Hematopoietic multipotent progenitor cell (in vitro differentiated cells): ENCODE measurements around the gene ITPR1. TPM values are rescaled to one million over a fixed set of nuclear protein-coding genes. Genes with fewer than 3 reads are reported as not detected.
A peak's percentile ranks its signal among the peaks of the same experiment; 100 is the strongest.

ENCODE experiments used
- DNase-seq, 3 donors: peaks; one replicate each; pipeline ENCODE4 v3.0.0-alpha.2; 2011 to 2015; ENCODE audit warnings: low read depth in 2 of 3, low spot score in 2 of 3
- total RNA-seq: library from RNA; depleted of rRNA; stranded (reverse); fragments of >200 nt; gene quantifications from one replicate; pipeline ENCODE4 v1.2.3, GENCODE V29; 2012

The ITPR1 gene
- total RNA-seq, 1 donor: 166 TPM

DNA sequence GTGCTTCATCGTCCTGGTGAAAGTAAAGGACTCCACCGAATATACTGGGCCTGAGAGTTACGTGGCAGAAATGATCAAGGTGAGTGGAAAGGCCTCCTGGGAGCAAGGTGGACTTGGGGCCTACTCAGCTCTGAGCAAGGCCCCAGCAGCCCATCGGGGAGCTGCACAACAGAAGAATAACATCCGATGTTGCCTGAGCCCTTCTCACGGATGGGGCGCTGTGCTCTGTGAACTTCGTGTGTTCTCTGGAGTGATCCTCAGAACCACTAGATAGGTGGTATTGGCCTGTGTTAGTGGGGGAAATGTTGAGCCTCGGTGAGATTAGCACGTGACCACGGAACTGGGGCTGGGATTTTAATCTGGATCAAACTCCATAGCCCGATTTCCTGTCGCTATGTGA is 325.0 kb downstream of the ITPR1 start:
- DNase-seq: no peak

DNA sequence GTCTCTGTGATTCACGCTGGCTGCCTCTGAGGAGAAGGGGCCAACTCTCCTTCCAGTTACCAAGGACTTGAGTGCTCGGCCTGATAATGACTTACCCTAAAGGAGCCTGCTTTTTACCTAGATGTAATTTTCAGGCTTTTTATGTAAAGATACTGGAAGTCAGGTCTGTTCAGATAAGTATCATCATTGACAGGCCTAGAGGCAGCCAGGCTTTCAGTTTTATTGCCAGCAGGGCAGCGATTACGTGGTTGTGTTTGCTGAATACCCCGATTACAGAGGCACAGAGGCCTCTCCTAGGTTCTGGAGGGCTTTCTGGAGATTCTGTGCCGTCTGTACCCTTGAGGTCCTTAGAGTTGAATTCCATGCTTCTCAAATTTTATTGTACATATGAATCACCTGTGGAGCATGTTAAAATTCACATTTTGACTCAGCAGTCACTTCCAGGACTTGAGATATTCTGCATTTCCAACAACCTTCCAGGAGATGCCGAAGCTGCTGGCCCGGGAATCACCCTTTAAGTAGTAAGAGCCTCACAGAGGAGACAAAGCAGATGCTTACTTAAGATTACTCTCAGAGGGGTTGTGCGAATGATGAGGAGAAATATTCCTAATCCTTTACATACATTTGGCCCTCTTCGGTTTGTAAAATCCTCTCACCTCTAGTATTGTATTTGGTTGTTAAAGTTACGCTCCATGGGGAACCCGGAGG is 326.0 kb downstream of the ITPR1 start:
- no peak for DNase-seq

DNA sequence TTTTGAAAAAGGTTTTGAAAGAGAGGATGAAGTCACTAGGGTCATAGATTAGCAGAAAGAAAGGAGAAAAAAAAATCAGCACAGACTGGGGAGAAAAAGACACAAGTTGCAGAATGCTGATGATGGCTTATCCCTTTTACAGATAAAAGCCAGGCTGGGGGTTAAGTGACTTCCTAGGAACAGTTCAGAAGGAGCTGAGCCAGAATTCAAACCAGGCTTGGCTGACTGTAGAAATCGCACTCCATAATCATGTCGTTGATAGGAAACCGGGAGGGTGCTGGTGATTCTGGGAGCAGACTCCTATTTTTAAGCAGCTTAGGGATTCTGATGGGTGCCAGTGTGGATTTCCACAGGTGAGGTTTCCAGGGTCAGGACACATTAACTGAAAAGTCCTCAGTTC is 326.6 kb downstream of the ITPR1 start:
- no peak for DNase-seq

DNA sequence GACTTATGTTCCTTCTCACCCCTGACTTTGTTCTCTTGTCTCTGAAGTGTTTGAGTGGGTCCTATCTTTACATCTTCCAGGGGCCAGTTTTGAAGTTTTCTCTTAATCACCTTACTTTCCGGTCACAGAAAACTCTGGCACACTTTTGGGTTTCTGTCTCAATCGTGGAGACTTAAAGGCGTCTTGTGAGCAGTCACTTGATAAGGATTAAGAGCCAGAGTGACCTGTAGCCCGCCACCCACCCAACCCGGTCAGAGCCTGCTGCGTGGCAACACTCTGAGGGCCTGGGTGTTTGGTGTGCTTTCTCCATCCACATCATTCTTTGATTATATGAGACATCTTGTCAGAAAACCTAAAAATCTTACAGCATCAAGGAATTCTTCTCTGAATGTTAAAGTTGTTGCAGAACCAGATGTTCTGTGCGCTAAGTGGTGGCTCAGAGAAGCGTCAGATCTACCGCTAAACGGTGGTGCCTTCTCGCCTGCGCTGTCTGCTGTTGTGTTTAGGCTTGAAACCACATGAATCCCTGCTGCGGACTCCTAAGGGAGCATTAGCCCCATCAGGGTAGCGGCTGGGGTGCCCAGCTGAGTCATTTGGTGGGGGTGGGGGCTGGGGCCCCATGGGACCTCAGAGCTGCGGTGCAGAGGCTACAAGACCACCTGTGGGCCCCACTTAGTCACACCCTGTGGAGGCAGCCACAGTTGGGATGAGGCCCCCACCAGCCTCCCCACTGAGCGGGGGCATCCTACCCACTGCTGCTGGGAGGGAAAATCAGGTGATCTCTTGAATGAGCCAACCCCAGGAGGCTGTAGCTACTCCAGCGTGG is 327.4 kb downstream of the ITPR1 start:
- no peak for DNase-seq

DNA sequence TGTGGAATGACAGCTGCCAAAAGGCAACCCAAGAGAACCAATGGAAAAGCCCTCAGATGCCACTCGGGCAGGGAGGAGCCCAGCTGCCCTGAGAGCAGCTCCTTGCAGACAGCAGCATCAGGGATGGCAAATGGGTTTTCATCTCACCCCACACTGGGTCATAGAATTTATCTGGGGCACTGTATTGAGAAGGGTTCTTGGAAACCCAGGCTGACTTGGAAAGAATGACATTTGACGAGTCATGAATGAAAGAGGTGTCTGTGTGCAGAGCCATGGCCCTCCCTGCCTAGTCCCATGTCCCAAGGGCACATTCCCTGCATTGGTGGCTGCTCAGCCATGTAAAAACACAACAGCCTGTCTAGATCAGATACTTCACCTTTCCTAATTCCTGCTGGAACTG is 328.2 kb downstream of the ITPR1 start:
- DNase-seq: no peak

DNA sequence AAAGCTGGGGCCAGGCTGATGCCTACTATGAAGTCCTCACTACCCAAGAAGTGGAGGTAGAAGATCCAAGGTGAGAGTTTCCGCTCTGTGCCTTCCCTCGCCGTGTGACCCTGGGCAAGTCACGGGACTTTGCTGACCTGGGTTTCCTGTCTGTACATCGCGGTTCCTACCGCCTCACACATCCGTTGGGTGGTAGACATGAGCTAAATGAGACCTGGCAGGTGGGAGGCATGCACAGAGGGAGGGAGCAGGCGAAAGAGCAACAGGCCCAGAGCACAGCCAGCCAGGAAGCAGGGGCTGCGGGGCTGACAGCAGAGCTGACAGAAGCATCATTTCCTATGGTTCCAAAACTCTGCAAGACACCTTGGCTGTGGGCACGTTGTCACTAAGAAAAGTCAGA is 328.8 kb downstream of the ITPR1 start:
- DNase-seq: peak in 2 of 3 donors; percentile 29 to 64

GRCh38 chr3:4822568-4822967 is 329.4 kb downstream of the ITPR1 start:
- no peak for DNase-seq

DNA sequence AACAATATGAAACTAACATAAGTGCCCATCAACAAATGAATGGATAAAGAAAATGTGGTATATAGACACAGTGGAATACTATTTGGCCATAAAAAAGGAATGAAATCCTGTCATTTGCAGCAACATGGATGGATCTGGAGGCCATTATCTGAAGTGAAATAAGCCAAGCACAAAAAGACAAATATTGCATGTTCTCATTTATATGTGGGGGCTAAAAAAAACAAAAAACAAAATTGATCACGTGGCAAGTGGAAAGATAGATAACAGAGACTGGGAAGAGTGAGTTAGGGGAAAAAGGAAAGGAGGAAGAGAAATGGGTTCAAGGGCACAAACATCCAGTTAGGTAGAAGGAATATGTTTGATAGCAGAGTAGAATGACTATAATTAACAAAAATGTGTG is 330.2 kb downstream of the ITPR1 start:
- DNase-seq: no peak

GRCh38 chr3:4823986-4824925 is 331.1 kb downstream of the ITPR1 start:
- DNase-seq: no peak

DNA sequence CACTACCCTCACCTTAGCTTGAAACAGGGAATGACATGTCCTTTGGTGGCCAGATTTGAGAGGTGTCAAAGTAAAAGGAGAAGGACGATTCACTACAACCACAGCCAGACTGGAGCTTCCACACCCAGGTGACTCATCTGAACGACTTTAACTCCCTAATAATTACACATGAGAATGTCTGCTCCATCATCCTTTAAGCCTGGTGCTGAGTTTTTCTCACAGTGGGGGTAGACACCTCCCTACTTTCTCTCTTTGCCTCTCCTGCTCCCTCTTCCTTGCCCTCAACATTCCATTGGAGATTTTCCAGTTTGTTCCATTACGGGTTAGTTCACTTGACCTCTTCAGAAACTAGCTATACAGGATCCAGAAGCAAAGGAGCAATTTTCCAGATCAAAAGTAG is 331.8 kb downstream of the ITPR1 start:
- no peak for DNase-seq

GRCh38 chr3:4825436-4826236 is 332.5 kb downstream of the ITPR1 start:
- peak in 1 of 3 donors; percentile 15 for DNase-seq

DNA sequence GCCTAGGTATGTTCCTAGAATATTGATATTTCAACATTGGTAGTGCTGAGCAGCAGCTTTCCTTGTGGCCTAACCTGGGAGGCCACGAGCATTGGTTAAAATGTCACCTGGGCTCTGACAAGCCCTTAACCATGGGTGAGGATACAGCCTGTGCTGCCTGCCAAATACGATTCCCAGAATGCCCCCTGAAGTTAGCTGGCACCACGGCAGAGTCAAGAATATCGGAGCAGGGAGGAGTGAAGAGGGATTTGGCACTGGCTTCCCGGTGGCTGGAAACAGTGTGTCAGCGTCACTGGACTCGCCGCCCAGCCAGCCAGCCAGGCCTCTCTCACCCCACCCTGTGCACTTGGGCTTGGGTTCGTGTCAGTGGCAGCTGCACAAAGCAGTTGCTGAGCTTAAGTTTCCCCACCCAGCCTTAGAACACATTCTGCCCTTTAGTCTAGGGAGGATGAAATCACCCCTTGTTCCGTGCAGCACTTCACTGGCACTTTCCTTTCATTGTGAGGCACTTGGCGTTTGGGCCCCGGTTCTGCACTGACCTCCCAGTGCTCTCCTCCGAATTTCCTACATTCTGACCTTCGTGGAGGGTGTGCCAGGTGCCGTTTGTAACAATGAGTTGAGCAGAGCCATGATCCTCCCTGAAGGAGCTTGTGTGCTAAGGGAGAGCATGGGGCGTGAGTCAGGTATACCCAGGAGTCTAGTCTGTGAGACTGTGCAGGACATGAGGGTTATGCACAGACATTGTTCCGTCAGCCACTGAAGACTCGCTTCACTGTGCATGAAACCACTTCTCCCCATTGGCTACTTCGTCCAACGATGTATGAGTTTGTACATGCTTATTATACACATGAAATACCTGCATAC is 333.3 kb downstream of the ITPR1 start:
- no peak for DNase-seq

- DNase-seq: peak in 1 of 3 donors; percentile 39
These were observed 334.6 kb downstream of the ITPR1 start for GRCh38 chr3:4827767-4828166.

DNA sequence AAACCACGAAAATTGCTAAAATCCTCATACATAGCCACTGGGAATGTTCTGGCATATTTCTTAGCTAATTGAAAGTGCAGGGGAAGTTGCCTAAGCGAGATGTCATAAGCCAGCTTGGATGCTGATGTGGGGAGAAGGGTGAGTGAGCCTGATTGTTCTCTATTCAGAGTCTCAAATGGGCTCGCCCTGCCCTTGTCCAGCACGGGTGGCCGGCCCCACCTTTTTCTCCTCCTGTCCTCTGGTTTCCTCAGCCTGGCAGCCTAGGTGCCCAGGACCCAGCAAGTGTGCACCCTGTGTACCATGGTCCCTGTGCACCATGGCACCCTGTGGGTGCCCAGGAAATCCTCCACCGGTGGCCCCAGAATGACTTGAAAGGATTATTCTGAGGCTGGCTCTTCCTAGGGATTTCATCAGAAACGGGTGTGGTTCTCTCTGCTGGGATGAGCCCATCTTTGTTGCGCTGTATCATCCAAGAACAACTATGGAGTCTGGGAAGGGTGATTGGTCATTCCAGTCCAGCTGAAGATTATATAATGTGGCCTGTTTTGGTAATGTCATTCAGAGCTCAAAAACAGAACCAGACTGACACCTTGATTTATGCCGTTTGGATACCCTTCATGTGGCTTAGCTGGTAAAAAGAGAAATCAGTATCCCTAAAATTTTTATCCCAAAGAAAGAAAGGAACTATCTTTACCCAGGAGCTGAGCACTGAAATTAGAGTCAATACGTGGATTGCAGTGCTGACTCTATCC is 335.3 kb downstream of the ITPR1 start:
- DNase-seq: no peak

GRCh38 chr3:4829031-4829394 is 335.9 kb downstream of the ITPR1 start:
- DNase-seq: peak in 1 of 3 donors; percentile 47

DNA sequence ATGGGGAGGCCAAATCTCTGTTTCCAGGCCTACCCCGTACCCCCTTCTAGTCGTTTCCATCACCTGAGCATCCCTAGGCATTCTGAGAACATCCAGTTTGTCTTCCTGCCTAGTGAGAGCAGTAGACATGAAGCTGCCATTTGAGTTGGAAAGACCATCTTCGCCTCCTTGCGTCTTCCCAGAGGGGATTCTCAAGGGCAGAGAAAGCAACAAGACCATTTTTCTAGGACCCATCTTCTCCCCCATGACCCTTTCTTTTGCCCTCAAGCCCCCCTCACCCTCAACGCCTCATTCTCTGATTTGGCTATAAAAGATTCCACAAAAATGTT is 337.4 kb downstream of the ITPR1 start:
- DNase-seq: no peak

GRCh38 chr3:4831580-4831950 is 338.4 kb downstream of the ITPR1 start:
- no peak for DNase-seq

DNA sequence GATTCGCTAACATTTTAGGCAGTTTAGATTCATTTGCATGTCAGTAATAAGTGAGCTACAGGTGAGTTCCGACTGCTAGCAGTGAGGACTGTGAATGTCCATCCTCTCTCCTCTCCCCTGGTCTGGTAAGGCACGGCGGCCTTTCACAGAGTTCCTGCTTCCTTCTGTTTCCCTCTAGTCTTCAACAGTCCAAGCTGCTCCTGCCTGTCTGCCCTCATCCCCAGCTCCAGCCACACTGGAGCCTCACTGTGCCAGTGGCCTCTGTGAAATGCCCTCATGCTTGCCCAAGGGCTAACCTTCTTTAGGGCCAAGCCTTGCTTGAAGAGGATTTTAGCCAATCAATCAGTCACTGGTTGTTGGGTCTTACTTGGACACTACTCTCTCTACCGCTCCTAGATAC is 340.3 kb downstream of the ITPR1 start:
- DNase-seq: no peak

DNA sequence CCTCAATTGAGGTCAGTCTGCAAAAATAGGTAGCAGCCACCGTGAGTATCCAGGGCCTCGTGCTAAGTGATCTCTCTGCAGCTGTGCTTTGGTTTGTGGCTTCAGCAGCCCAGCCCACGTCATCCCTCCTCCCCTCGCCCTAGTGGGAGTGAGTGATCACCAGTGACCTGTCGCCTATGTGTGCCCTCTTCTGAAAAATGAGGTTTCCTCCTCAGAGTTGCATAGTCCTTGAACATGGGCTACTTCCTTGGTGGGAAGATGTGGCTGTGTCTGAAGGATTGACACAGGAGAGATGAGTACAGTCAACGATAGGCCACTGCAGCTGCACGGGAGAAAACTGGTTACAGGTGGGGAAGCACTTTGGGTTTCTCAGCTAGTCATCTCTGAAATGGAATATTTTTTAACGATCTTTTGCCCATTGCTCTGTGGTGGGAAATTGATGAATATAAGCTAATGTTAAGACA is 341.3 kb downstream of the ITPR1 start:
- peak in 2 of 3 donors; percentile 67 to 81 for DNase-seq
